Prostate gland (tissue), 2 donors: ENCODE results near the gene UQCRC2.

Source experiments
- POLR2AphosphoS5 ChIP-seq: sonication (generic); formaldehyde crosslinking; IDR thresholded peaks from one replicate; pipeline ENCODE4 v1.6.1; 2017; ENCODE audit warnings: antibody characterized with exemption
- TF ChIP-seq, protein P1 (sequence below), 4 experiments: fragments of 200-600 bp in 2 of 4; fragments of 450-650 bp in 2 of 4; sonication (generic) in 2 of 4; IDR thresholded peaks; 1 replicate in 3 of 4; 2 replicates in 1 of 4; pipeline ENCODE4 v1.5.1; 2016 to 2019; ENCODE audit warnings: antibody characterized with exemption in 4 of 4, mild to moderate bottlenecking in 2 of 4, moderate library complexity in 2 of 4

- TF ChIP-seq, protein P1, sequence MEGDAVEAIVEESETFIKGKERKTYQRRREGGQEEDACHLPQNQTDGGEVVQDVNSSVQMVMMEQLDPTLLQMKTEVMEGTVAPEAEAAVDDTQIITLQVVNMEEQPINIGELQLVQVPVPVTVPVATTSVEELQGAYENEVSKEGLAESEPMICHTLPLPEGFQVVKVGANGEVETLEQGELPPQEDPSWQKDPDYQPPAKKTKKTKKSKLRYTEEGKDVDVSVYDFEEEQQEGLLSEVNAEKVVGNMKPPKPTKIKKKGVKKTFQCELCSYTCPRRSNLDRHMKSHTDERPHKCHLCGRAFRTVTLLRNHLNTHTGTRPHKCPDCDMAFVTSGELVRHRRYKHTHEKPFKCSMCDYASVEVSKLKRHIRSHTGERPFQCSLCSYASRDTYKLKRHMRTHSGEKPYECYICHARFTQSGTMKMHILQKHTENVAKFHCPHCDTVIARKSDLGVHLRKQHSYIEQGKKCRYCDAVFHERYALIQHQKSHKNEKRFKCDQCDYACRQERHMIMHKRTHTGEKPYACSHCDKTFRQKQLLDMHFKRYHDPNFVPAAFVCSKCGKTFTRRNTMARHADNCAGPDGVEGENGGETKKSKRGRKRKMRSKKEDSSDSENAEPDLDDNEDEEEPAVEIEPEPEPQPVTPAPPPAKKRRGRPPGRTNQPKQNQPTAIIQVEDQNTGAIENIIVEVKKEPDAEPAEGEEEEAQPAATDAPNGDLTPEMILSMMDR (IDR thresholded peaks at IDR 0.05) = no peak
- TF ChIP-seq POLR2AphosphoS5 = no peak
Observed at GRCh38 chr16:22029632-22030031, 76.5 kb downstream of the UQCRC2 start.
